GM12878 (cell line): Measurements from ENCODE around the gene C10orf67. TPM values are rescaled to one million over a fixed set of nuclear protein-coding genes. Genes with fewer than 3 reads are reported as not detected.

Experiments used
- ATAC-seq: fragments of 200-7000 bp; cut with Tn5 transposase; 3 replicates; pipeline ENCODE4 v1.9.1; 2020; ENCODE audit warnings: mild to moderate bottlenecking, moderate library complexity
- BruUV-seq: library from RNA; stranded (reverse); fragments of 400-500 nt; replicated peaks from 2 replicates; lab custom pipeline; 2021; lab: Mats Ljungman, UMichigan
- CTCF ChIA-PET: fragments of 300-600 bp; sonication (Branson Sonifier 250); formaldehyde crosslinking; extraction: SDS; loops from one replicate; lab custom pipeline; 2021; ENCODE audit warnings: inconsistent platforms; lab: Yijun Ruan, JAX
- POLR2A ChIA-PET: fragments of 350-600 bp; formaldehyde crosslinking; extraction: SDS; loops from one replicate; lab custom pipeline; 2021; ENCODE audit warnings: inconsistent platforms; lab: Charles Lee
- RAD21 ChIA-PET: fragments of 300-600 bp; sonication (Branson Sonifier 250); formaldehyde crosslinking; loops from one replicate; lab custom pipeline; 2023; ENCODE audit warnings: antibody characterized with exemption; ENCODE audit not compliant: unreplicated experiment; lab: Charles Lee
- SMC1A ChIA-PET: fragments of 300-600 bp; sonication (Branson Sonifier 250); formaldehyde crosslinking; loops from one replicate; lab custom pipeline; 2023; ENCODE audit not compliant: unreplicated experiment, uncharacterized antibody; lab: Charles Lee
- DNase-seq: peaks from one replicate; pipeline ENCODE4 v3.0.0-alpha.2; 2011; ENCODE audit warnings: low read depth, low spot score
- FAIRE-seq: peaks from 3 replicates; lab custom pipeline; 2011; peaks lifted over from hg19 to GRCh38; lab: Jason Lieb, UNC
- H2AFZ ChIP-seq: 2 replicates; pipeline ENCODE4 v1.6.0; 2011; ENCODE audit warnings: low read depth, low read length, control low read depth; ENCODE audit not compliant: control insufficient read depth
- H3K27ac ChIP-seq: 2 replicates; pipeline ENCODE4 v1.5.1; 2011; ENCODE audit warnings: control low read depth; ENCODE audit not compliant: control insufficient read depth, insufficient read depth
- H3K27me3 ChIP-seq, 2 experiments: replicated peaks in 1 of 2; 2 replicates each; pipeline versions ENCODE4 v1.6.0 to v1.6.1; 2011; ENCODE audit warnings: low read length in 1 of 2; ENCODE audit not compliant: control insufficient read depth in 2 of 2, insufficient read depth in 2 of 2
- H3K36me3 ChIP-seq, 2 experiments: 2 replicates each; pipeline ENCODE4 v1.5.1; 2011; ENCODE audit warnings: low read length in 1 of 2; ENCODE audit not compliant: control insufficient read depth in 2 of 2, insufficient read depth in 2 of 2
- H3K4me1 ChIP-seq: 2 replicates; pipeline ENCODE4 v1.6.1; 2011; ENCODE audit warnings: mild to moderate bottlenecking, low read length, moderate library complexity, mixed read lengths; ENCODE audit not compliant: control insufficient read depth, insufficient read depth
- H3K4me2 ChIP-seq: 2 replicates; pipeline ENCODE4 v1.6.0; 2011; ENCODE audit warnings: control low read depth; ENCODE audit not compliant: control insufficient read depth, insufficient read depth
- H3K4me3 ChIP-seq: fragments of 200-600 bp; sonication (generic); 2 replicates; pipeline ENCODE4 v1.5.1; 2016
- H3K79me2 ChIP-seq: 2 replicates; pipeline ENCODE4 v1.6.0; 2011; ENCODE audit warnings: low read length; ENCODE audit not compliant: control insufficient read depth, insufficient read depth
- H3K9ac ChIP-seq: 2 replicates; pipeline ENCODE4 v1.8.0; 2011; ENCODE audit warnings: low read length, control low read depth, mixed read lengths; ENCODE audit not compliant: control insufficient read depth, insufficient read depth
- H3K9me3 ChIP-seq: replicated peaks from 3 replicates; pipeline ENCODE4 v1.5.1; 2011; ENCODE audit warnings: mild to moderate bottlenecking, low read length; ENCODE audit not compliant: control insufficient read depth, insufficient read depth
- H4K20me1 ChIP-seq: 2 replicates; pipeline ENCODE4 v1.6.0; 2011; ENCODE audit not compliant: control insufficient read depth, insufficient read depth
- ATF2 ChIP-seq: IDR thresholded peaks from 2 replicates; pipeline ENCODE4 v1.6.1; 2012; ENCODE audit warnings: low read length, inconsistent platforms
- BHLHE40 ChIP-seq, 2 experiments: fragments of 450-650 bp in 1 of 2; IDR thresholded peaks; 2 replicates each; pipeline ENCODE4 v1.6.1; 2011 to 2017; ENCODE audit warnings: low read depth in 2 of 2, borderline replicate concordance in 1 of 2, improper control_type of control experiment in 1 of 2, low read length in 1 of 2, mild to moderate bottlenecking in 1 of 2
- CHD4 ChIP-seq: fragments of 200-600 bp; sonication (generic); IDR thresholded peaks from 2 replicates; pipeline ENCODE4 v1.6.1; 2016; ENCODE audit warnings: mild to moderate bottlenecking
- IRF4 ChIP-seq: IDR thresholded peaks from 2 replicates; pipeline ENCODE4 v1.6.1; 2011; ENCODE audit warnings: low read depth, low read length
- KAT2A ChIP-seq: conservative IDR thresholded peaks from 2 replicates; pipeline ENCODE4 v1.6.1; 2011; ENCODE audit warnings: low read depth, low read length; ENCODE audit not compliant: control insufficient read depth
- MAX ChIP-seq: IDR thresholded peaks from 2 replicates; pipeline ENCODE4 v1.6.1; 2012; ENCODE audit warnings: low read depth, low read length, improper control_type of control experiment
- MEF2A ChIP-seq: IDR thresholded peaks from 2 replicates; pipeline ENCODE4 v1.6.1; 2011; ENCODE audit warnings: low read depth, mild to moderate bottlenecking, low read length, moderate library complexity; ENCODE audit not compliant: insufficient read depth
- MYC ChIP-seq: IDR thresholded peaks from 2 replicates; pipeline ENCODE4 v1.6.1; 2011; ENCODE audit warnings: mild to moderate bottlenecking, low read length, moderate library complexity, inconsistent platforms; ENCODE audit not compliant: insufficient read depth, insufficient replicate concordance, insufficient read length, severe bottlenecking
- NFXL1 ChIP-seq: fragments of 450-650 bp; IDR thresholded peaks from 2 replicates; pipeline ENCODE4 v1.6.1; 2017; ENCODE audit warnings: antibody characterized with exemption, mild to moderate bottlenecking, borderline replicate concordance
- POU2F2 ChIP-seq: IDR thresholded peaks from 3 replicates; pipeline ENCODE4 v1.6.1; 2011; ENCODE audit warnings: low read depth, mild to moderate bottlenecking, low read length, borderline replicate concordance
- RAD21 ChIP-seq: IDR thresholded peaks from 2 replicates; pipeline ENCODE4 v1.6.1; 2011; ENCODE audit warnings: mild to moderate bottlenecking, low read depth, low read length, moderate library complexity; ENCODE audit not compliant: insufficient read depth
- SIN3A ChIP-seq: IDR thresholded peaks from 2 replicates; pipeline ENCODE4 v1.6.1; 2012; ENCODE audit warnings: low read depth, low read length, improper control_type of control experiment
- SREBF2 ChIP-seq: IDR thresholded peaks from 2 replicates; pipeline ENCODE4 v1.6.1; 2012; ENCODE audit warnings: mild to moderate bottlenecking, low read length
- STAT3 ChIP-seq: IDR thresholded peaks from 2 replicates; pipeline ENCODE4 v1.6.1; 2011; ENCODE audit warnings: low read depth, low read length, improper control_type of control experiment
- USF1 ChIP-seq: IDR thresholded peaks from 2 replicates; pipeline ENCODE4 v1.6.1; 2011; ENCODE audit warnings: borderline replicate concordance, low read depth, mild to moderate bottlenecking, moderate library complexity, mixed read lengths, low read length; ENCODE audit not compliant: insufficient read depth; ENCODE audit errors: extremely low read length
- WRNIP1 ChIP-seq: IDR thresholded peaks from 2 replicates; pipeline ENCODE4 v1.6.1; 2011; ENCODE audit warnings: low read depth, low read length, improper control_type of control experiment, borderline replicate concordance
- WGBS: methylation state at CpG from one replicate; pipeline ENCODE4 v1.1.6; 2016; ENCODE audit warnings: low lambda C conversion rate; ENCODE audit not compliant: insufficient replicate concordance, insufficient coverage; ENCODE audit errors: missing lambda C conversion rate; 5-methylcytosine and 5-hydroxymethylcytosine counted together
- in situ Hi-C: fragments of 300-500 bp; cut with MboI; formaldehyde crosslinking; loops from 9 replicates; pipeline ENCODE4 v1.14.3; 2018; ENCODE audit warnings: mixed read lengths
- intact Hi-C: fragments of 100-400 bp; cut with micrococcal nuclease; formaldehyde crosslinking; loops from one replicate; pipeline ENCODE4 v1.14.2; 2022; ENCODE audit not compliant: unreplicated experiment
- polyA plus RNA-seq, 11 experiments: library from polyadenylated mRNA; depleted of rRNA in 4 of 11; unstranded in 6 of 11; stranded (reverse) in 5 of 11; fragments of >200 nt; fragmentation: Nextera tagmentation in 4 of 11; fragmentation: Illumina TruSeq in 1 of 11; extraction: Ambion mirVana in 4 of 11; extraction: Trizol in 1 of 11; gene quantifications; 1 replicate in 1 of 11; 2 replicates in 10 of 11; pipeline versions ENCODE4 v1.2.1 to v1.2.3, GENCODE V29; 2011 to 2016; ENCODE audit warnings: inconsistent platforms in 2 of 11, missing spikeins in 2 of 11, low read depth in 1 of 11
- total RNA-seq, 4 experiments: library from RNA; depleted of rRNA in 3 of 4; stranded (reverse); fragments of >200 nt in 3 of 4; fragmentation: Illumina TruSeq in 1 of 4; extraction: Trizol in 1 of 4; gene quantifications; 2 replicates each; pipeline versions ENCODE4 v1.2.1 to v1.2.3, GENCODE V29; 2013 to 2021

The C10orf67 gene
- total and polyA plus RNA-seq, 10 of the 15 experiments (the other 5 are each of a cell fraction or from before 2014, with no cell fraction given) = 0.06 TPM; not detected in 9

- TF ChIP-seq ATF2 (no peak), RAD21 (no peak)
Measured at GRCh38 chr10:23192712-23193434, 151.7 kb downstream of the C10orf67 start (continued).

- BruUV-seq = no TSS peak
- Histone ChIP-seq H3K27me3 (peaks cover 0 to 4% of the 10 kb centered on the region in 2 experiments), H3K4me3 (no peak within 1 kb of the TSS), H2AFZ (no peak within 1 kb of the TSS), H4K20me1 (no peaks in the 10 kb centered on the region), H3K9ac (no peak within 1 kb of the TSS), H3K4me2 (no peak within 1 kb of the TSS), H3K36me3 (no peaks in the 10 kb centered on the region), H3K79me2 (no peaks in the 10 kb centered on the region), H3K27ac (no peak within 1 kb of the TSS), H3K9me3 (no peaks in the 10 kb centered on the region), H3K4me1 (no peaks in the 10 kb centered on the region)
- ATAC-seq (no peak), FAIRE-seq (no peak), DNase-seq (no peak)
- ChIA-PET SMC1A (no interaction called here), CTCF (no interaction called here), POLR2A (no interaction called here), RAD21 (no interaction called here)
- 56% methylated on average over 73 of the region's 107 CpGs for WGBS
- intact Hi-C loops (no loop called here), in situ Hi-C loops (no loop called here)
- no peak for TF ChIP-seq USF1
- TF ChIP-seq ATF2 = no peak
- no peak for TF ChIP-seq SIN3A
- no peak for TF ChIP-seq BHLHE40 (IDR thresholded peaks at IDR 0.05; ENCODE audit: borderline replicate concordance in 1 of 2, low read depth in 2 of 2, low read length in 1 of 2)
- TF ChIP-seq MEF2A = no peak
- TF ChIP-seq SREBF2 = no peak
- TF ChIP-seq MYC = no peak
- no peak for TF ChIP-seq NFXL1
- TF ChIP-seq WRNIP1 = no peak
- TF ChIP-seq STAT3 = no peak
- no peak for TF ChIP-seq CHD4
- TF ChIP-seq MAX = no peak
- no peak for TF ChIP-seq IRF4
- no peak for TF ChIP-seq KAT2A
- no peak for TF ChIP-seq POU2F2
Measured at GRCh38 chr10:23191764-23192711, 152.6 kb downstream of the C10orf67 start, which contains the start of gene PTF1A. TSS of gene PTF1A (plus strand) at chr10:23192312. CDS start at chr10:23192531, 219 bp downstream.
